ENCODE results near the gene BCL11B. TPM values are rescaled to one million over a fixed set of nuclear protein-coding genes. Genes with fewer than 3 reads are reported as not detected.

The BCL11B gene
- total and polyA plus RNA-seq, 2 donors (not counting 1 experiment from before 2014, with no cell fraction given) = 0.33 to 0.42 TPM

DNA sequence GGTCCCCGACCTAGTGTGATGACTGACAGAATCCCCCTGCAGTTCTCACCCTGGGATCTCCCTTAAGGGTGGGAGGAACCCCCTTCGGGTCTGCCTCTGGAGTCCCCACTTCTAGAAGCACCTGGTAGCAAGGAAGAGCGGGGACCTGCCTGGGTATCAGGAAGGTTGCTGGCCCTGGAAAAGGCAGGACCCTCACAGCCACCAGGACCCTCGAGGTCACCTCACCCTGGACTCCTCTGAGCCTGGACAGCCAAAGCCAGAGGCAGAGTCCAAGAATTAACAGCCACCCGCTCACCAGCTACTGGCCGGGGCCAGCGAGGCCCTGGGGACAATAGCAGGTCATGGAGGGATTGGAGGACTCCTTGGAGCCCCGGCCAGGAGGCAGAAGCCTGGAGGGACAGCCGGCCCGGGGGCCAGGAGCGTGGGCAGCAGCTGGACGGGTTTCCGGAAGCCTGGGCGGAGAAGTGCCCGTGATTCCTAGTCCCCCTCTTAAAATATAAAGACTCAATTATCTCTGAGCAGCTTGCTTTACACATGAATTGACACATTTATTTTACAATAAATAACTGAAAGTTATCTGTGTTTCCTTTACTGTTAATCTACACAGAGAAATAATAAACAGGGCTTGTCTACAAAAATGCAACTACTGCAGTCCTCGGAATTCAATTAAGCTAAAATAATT lies 17.5 kb downstream of the BCL11B start:
- H3K9me3 ChIP-seq (ENCODE audit: control extremely low read depth in 1 of 3, control insufficient read depth in 2 of 3, insufficient read depth in 1 of 3, low read length in 2 of 3) = peaks cover 0 to 17% (median 0%) of the 10 kb centered on the region in 3 donors
- H3K4me1 ChIP-seq (ENCODE audit: control insufficient read depth in 2 of 2, insufficient read depth in 2 of 2, low read length in 2 of 2) = no peaks in the 10 kb centered on the region
- H3K4me3 ChIP-seq (ENCODE audit: control extremely low read depth in 1 of 5, extremely low read depth in 1 of 5, insufficient read depth in 1 of 5, low read depth in 2 of 5, low read length in 4 of 5) = no peak overlapping the region
- no peaks in the 10 kb centered on the region for H3K79me2 ChIP-seq (ENCODE audit: control insufficient read depth, insufficient read depth, low read length)
- 80% methylated on average over 9 of the region's 16 CpGs for WGBS (ENCODE audit: insufficient coverage)
- no peak for DNase-seq
- ChIA-PET CTCF (no interaction called here), POLR2A (no interaction called here)
- no peak overlapping the region for H3K4me3 Mint-ChIP-seq
- no peaks in the 10 kb centered on the region for H3K9me3 Mint-ChIP-seq (ENCODE audit: insufficient read depth)
- no peak overlapping the region for H3K27ac Mint-ChIP-seq
- no peak overlapping the region for H3K27ac ChIP-seq (ENCODE audit: low read length in 2 of 2)
- peaks cover 0 to 9% (median 0%) of the 10 kb centered on the region in 4 experiments for H3K27me3 ChIP-seq (replicated peaks in 1 of 4; ENCODE audit: control extremely low read depth in 1 of 4, control insufficient read depth in 3 of 4, insufficient read depth in 4 of 4, low read length in 3 of 4)
- H2AFZ ChIP-seq (ENCODE audit: insufficient read depth, low read depth, low read length, poor library complexity, severe bottlenecking) = no peak overlapping the region
- no peaks in the 10 kb centered on the region for H3K4me1 Mint-ChIP-seq
- intact Hi-C loops (cut with micrococcal nuclease) = no loop called here
- TF ChIP-seq, protein P1, sequence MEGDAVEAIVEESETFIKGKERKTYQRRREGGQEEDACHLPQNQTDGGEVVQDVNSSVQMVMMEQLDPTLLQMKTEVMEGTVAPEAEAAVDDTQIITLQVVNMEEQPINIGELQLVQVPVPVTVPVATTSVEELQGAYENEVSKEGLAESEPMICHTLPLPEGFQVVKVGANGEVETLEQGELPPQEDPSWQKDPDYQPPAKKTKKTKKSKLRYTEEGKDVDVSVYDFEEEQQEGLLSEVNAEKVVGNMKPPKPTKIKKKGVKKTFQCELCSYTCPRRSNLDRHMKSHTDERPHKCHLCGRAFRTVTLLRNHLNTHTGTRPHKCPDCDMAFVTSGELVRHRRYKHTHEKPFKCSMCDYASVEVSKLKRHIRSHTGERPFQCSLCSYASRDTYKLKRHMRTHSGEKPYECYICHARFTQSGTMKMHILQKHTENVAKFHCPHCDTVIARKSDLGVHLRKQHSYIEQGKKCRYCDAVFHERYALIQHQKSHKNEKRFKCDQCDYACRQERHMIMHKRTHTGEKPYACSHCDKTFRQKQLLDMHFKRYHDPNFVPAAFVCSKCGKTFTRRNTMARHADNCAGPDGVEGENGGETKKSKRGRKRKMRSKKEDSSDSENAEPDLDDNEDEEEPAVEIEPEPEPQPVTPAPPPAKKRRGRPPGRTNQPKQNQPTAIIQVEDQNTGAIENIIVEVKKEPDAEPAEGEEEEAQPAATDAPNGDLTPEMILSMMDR (IDR thresholded peaks at IDR 0.05) = no peak
- TF ChIP-seq EZH2 (IDR thresholded peaks at IDR 0.05; ENCODE audit: borderline replicate concordance, insufficient read depth, low read depth, low read length, poor library complexity, severe bottlenecking) = no peak
- H3K36me3 ChIP-seq (replicated peaks in 1 of 2; ENCODE audit: control extremely low read depth in 1 of 2, control insufficient read depth in 1 of 2, extremely low read depth in 1 of 2, insufficient read depth in 2 of 2, low read length in 1 of 2) = no peaks in the 10 kb centered on the region
- H3K4me2 ChIP-seq (replicated peaks; ENCODE audit: low read depth, low read length, poor library complexity, severe bottlenecking) = no peak overlapping the region
- H3K9ac ChIP-seq (ENCODE audit: low read length) = no peak overlapping the region
- peaks cover 33% of the 10 kb centered on the region for H3K27me3 Mint-ChIP-seq
- no peak for ATAC-seq (ENCODE audit: low read depth)
- no peaks in the 10 kb centered on the region for H4K20me1 ChIP-seq (ENCODE audit: control insufficient read depth, insufficient read depth, low read length, poor library complexity, severe bottlenecking)

DNA sequence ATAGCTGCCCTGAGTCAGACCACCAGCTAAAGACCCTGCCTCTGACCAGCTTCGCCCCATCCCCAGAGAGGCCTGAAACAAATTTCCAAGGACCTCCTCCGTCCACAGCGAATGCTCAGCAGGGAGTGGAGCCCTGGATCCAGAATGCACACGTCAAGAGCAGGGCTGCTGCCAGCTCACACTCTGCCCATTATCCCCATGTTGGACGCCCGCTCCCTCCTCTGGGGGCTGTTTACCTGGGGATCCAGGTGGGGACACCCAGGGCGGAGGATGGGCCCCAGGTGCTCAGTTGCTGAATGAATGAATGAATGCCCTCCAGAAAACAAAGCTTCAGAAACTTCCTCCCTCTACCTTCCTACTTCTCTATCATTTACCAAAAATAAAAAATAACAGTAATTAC lies 18.1 kb downstream of the BCL11B start:
- Histone ChIP-seq H3K79me2 (ENCODE audit: control insufficient read depth, insufficient read depth, low read length) (no peaks in the 10 kb centered on the region), H3K27me3 (replicated peaks in 1 of 4; ENCODE audit: control extremely low read depth in 1 of 4, control insufficient read depth in 3 of 4, insufficient read depth in 4 of 4, low read length in 3 of 4) (peaks cover 0 to 9% (median 0%) of the 10 kb centered on the region in 4 experiments), H2AFZ (ENCODE audit: insufficient read depth, low read depth, low read length, poor library complexity, severe bottlenecking) (no peak overlapping the region), H3K4me1 (ENCODE audit: control insufficient read depth in 2 of 2, insufficient read depth in 2 of 2, low read length in 2 of 2) (no peaks in the 10 kb centered on the region), H3K9me3 (ENCODE audit: control extremely low read depth in 1 of 3, control insufficient read depth in 2 of 3, insufficient read depth in 1 of 3, low read length in 2 of 3) (peaks cover 0 to 20% (median 0%) of the 10 kb centered on the region in 3 donors), H3K36me3 (replicated peaks in 1 of 2; ENCODE audit: control extremely low read depth in 1 of 2, control insufficient read depth in 1 of 2, extremely low read depth in 1 of 2, insufficient read depth in 2 of 2, low read length in 1 of 2) (no peaks in the 10 kb centered on the region), H3K4me2 (replicated peaks; ENCODE audit: low read depth, low read length, poor library complexity, severe bottlenecking) (no peak overlapping the region), H3K4me3 (ENCODE audit: control extremely low read depth in 1 of 5, extremely low read depth in 1 of 5, insufficient read depth in 1 of 5, low read depth in 2 of 5, low read length in 4 of 5) (no peak overlapping the region), H3K27ac (ENCODE audit: low read length in 2 of 2) (no peak overlapping the region), H4K20me1 (ENCODE audit: control insufficient read depth, insufficient read depth, low read length, poor library complexity, severe bottlenecking) (no peaks in the 10 kb centered on the region), H3K9ac (ENCODE audit: low read length) (no peak overlapping the region)
- POLR2A ChIA-PET = no interaction called here
- H3K9me3 Mint-ChIP-seq (ENCODE audit: insufficient read depth) = no peaks in the 10 kb centered on the region
- ATAC-seq (ENCODE audit: low read depth) (no peak), DNase-seq (no peak)
- no peak overlapping the region for H3K27ac Mint-ChIP-seq
- 84% methylated on average over 7 of the region's 7 CpGs for WGBS (ENCODE audit: insufficient coverage)
- TF ChIP-seq, protein P1 (IDR thresholded peaks at IDR 0.05) = no peak
- H3K4me3 Mint-ChIP-seq = no peak overlapping the region
- H3K27me3 Mint-ChIP-seq = peaks cover 30% of the 10 kb centered on the region
- no peaks in the 10 kb centered on the region for H3K4me1 Mint-ChIP-seq
- intact Hi-C loops (cut with micrococcal nuclease) = no loop called here
- CTCF ChIA-PET = no interaction called here
